Anterior cingulate cortex (tissue), 58 donors: Measurements from ENCODE around the gene ARHGAP8.

Source experiments
- DNase-seq, 58 donors: peaks; one replicate each; lab custom pipeline; 2025; lab: John Stamatoyannopoulos, UW

The ARHGAP8 gene

DNA sequence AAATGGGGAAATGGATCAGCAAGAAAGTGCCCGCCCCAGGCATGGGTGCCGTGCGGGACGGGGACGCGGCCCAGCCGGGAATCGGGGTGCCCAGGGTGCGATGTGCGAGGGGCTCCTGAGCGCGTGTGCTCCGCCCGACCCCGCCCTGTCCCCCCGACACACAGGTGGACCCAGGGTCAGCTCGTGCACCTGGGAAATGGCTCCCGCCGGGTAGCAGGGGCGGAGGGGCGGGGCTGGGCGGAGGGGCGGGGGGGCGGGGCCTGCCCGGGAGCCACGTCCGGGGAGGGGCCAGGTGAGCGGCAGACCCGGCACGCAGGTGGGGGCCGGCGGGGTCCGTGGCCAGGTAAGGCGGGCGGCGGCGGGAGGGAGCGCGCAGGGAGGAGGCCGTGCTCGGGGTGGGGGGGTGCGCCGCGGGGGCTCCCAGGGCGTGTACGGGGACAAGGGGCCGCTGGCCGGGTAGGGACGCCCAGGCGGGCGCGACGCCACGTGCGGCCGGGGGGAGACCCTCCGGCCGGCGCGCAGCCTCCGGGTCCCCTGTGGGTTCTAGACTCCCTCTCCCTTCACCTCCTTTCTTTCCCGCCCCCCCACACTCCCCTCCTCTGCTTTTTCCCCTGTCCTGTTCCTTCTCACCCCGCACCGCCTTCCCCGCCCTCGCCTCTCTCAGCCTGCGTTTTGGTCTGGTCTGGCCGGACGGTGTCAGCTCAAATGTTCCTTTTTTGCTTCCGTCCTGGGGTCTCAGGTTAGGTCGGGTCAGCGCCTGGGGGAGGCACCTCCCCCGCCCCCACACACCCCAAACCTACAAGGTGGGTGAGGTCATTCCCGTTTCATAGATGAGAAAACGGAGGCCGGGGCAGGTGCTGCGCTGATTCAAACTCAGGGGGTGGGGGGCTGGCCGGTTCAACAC lies at the start of gene ARHGAP8:
Gene ARHGAP8 (plus strand): TSS at position 291 of the 904 bp plus-strand sequence. CDS start 33,953 bp downstream, outside the sequence.
- no peak for DNase-seq

DNA sequence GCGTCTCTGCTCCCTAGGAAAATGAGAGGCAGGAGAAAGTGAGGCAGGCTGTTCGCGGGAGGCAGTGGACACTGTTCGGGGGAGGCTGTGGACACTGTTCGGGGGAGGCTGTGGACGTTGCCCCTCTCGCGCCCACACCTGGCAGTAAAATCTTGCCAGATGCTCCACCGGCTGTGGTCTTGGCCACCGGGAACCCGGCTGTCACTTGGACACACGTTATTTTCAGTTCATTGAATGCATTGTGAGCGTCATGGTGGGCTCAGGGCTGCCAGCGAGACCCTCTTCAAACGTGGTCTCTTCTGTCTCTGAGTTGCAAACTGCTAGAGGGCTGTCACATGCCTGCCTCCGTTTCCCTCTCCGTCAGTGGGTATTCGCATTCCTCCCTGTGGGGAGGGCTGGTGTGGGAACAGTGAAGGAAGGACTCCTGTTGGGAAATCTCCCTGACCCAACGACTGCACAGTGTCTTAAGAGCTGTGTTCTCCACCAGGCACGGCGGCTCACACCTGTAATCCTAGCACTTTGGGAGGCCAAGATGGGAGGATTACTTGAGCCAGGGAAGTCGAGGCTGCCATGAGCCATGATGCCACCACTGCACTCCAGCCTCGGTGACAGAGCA lies 49.0 kb upstream of the ARHGAP8 start:
- no peak for DNase-seq

DNA sequence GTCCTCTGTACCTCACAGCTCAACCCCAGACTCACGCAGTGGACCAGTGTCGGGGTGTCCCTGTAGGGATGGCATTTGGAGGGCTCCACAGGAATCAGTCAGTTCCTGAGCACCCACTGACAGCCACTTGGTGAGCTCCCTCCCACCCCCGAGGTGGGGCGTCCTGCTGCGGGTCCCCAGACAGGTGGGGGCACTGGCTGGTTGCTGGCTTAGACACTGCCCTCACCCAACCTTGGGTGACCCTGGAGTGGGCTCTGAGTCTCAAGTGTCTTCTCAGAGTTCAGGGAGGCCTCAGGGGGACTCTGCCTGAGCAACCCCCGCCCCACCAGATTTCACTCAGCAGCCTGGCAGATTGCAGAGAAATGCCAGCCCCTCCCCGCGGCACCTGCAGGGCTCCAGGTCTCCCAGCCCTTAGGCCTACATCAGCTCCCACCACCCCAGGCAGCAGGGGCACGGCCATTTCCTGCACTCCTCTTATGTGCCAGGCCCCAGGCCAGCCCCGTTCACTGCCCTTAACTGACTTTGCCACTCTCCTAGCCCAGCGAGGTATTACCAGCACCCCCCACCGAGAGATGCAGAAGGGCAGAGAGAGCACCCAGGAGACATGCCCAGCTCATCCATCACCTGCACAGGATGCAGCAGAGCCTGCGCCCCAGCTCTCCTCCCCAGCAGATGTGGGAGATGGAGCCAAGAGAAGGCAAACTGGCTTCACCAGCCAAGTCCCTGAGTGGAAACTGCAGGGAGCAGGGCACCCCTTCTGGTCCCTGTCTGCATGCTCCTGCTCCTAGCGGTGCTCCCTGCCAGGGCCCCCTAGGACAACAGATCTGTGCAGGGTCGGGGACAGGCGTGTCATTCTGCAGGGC lies 48.0 kb upstream of the ARHGAP8 start:
- DNase-seq: no peak

DNA sequence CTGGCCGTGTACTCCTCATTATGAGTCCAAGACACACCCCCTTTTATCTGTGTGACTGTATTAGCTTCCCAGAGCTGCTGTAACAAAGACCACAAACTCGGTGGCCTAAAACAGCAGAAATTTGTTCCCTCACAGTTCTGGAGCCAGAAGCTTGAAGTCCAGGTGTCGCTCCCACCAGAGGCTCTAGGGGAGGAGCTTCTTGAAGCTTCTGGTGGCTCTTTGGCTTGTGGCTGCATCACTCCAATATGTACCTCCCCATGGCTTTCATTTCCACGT lies 47.4 kb upstream of the ARHGAP8 start:
- DNase-seq: no peak

DNA sequence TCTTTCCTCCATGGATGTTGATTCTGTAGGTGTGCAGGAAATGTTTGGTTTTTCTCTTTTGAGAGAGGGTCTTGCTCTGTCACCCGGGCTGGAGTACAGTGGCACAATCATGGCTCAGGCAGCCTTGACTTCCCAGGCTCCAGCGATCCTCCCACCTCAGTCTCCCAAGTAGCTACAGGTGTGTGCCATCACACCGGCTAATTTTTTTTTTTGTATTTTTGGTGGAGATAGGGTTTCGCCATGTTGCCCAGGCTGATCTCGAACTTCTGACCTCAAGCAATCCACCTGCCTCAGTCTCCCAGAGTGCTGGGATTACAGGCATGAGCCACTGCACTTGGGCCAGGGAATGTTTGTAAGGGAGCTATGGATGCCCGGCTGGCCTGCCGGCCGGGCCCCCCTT lies 45.9 kb upstream of the ARHGAP8 start:
- no peak for DNase-seq

DNA sequence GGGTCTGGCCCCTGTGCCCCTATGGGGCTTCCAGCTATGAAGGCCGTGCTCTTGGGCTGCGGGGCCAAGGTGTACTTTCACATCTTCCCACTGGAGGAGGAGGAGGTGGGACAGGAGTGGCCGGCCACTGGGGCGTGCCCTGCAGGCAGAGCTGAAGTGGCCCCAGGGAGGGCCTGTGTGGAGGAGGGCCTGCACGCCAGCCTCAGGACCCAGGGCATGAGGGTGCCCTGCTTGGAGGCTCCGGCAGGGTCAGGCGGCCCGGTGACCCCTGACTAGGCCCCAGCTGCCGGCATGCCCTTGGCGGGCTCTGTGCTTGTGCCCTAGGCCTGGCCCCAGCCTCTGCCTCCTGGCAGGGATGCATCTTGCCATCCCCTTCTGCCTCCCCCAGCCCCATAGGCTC lies 45.2 kb upstream of the ARHGAP8 start:
- DNase-seq: no peak

DNA sequence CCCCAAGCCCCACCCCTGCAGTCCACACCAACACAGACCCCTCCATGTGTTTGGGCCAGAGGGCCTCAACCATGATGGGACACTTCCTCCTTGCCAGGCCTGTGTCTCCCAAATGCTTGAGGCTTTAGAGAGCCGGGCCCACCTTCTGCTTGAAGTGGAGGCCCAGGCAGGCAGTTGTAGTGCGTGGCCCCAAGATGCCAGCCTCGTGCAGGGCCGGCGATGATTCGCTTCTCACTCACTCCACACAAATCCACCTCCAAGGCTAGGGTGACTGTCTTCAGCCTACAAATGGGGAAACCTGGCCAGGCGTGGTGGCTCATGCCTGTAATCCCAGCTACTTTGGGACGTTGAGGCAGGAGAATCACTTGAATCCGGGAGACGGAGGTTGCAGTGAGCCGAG lies 44.6 kb upstream of the ARHGAP8 start:
- DNase-seq: no peak

DNA sequence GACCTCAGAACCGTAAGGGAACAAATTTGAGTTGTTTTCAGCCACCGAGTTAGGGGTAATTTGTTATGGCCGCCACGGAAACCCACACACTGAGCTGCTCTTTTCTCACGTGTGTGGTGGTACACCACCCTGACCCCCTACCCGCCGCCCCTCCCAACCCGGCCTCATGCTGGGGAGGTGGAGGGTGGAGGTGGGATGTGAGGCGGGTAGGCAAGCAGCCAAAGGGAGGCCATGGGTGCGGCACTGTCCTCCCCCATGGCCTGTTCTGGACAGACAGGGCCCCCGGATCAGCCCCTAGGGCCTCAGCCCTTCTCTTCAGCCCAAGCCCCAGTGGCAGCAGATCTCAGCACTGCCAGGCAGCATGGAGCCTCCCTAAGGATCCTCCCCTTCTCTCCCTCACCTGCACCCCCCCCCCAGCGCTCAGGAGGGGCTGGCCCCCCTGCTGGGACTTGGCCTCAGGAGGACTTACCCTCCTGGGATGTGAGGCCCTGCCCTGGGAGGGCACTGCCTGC lies 42.4 kb upstream of the ARHGAP8 start:
- no peak for DNase-seq

GRCh38 chr22:44710474-44711240 lies 41.7 kb upstream of the ARHGAP8 start:
- no peak for DNase-seq

GRCh38 chr22:44711241-44711560 lies 41.2 kb upstream of the ARHGAP8 start:
- DNase-seq: no peak

DNA sequence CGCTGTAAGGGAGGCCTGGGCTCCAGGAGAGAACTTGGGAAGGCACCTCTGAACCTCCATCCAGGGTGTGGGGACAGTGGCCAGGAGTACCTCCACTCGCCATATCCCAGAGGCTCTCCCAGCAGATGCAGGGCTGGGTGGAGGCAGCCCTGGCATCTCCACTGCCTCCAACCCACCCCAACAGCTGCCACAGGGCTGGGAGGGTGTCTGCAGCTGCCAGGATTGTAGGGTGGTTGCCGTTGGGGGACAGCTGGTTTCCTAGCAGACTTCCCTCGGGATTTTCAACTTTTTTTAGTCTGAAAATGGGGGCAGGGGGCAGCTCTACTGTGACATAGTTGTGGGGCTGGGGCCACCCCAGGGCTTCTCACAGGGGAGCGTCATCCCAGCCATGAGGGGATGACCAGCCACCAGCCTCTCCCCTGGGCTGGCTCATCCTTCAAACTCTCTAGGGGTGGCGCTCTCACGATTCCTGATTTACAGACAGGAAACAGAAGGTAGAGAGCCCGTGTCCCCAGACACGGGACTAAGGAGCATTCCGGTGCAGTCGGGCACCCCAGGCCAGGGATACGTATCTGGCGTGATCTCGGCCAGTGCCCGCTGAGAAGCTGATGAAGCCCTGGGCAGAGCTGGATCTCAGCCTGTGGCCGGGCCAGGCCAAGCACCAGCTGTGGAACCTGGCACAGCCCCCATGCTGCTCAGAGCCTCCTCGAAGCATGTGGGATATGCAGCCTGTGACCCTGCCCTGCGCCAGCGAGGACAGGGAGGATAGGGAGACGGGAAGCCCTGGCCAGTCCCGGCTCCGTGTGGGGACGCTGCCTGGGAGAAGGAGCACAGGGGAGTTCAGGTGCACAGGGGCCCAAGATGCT lies 40.5 kb upstream of the ARHGAP8 start:
- DNase-seq: peak in 19 of 58 donors; percentile 4 to 50 (median 22)

DNA sequence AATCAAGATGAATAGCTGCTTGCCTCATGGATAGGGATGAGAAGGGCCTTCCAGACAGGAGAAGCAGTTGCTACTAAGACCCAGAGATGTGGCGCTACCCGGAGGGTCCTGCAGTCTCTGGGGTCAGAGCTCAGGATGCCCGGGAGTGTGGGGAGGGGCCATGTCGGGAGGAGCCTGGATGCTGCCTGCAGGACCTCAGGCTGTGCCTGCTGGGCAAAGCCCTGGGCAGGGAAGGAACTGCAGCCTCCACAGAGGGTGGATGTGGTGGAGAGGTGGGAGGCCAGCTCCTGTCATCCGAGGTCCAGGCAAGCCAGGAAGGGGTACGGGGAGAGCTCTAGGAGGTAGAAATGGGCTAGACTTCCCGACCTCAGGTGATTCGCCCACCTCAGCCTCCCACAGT lies 39.4 kb upstream of the ARHGAP8 start:
- no peak for DNase-seq

GRCh38 chr22:44714703-44715350 lies 37.5 kb upstream of the ARHGAP8 start:
- no peak for DNase-seq

GRCh38 chr22:44718418-44718817 lies 34.0 kb upstream of the ARHGAP8 start:
- DNase-seq: no peak

GRCh38 chr22:44719586-44720368 lies 32.6 kb upstream of the ARHGAP8 start:
- DNase-seq: peak in 1 of 58 donors; percentile 6

GRCh38 chr22:44721213-44721612 lies 31.2 kb upstream of the ARHGAP8 start:
- DNase-seq: no peak

- no peak for DNase-seq
Measured at GRCh38 chr22:44722611-44723010, 29.8 kb upstream of the ARHGAP8 start.

GRCh38 chr22:44723801-44724200 lies 28.6 kb upstream of the ARHGAP8 start:
- DNase-seq: no peak
